Prostate gland (tissue), 2 donors: Measurements from ENCODE around the gene MRPS6.

Experiments
- POLR2A ChIP-seq: fragments of 450-650 bp; IDR thresholded peaks from one replicate; pipeline ENCODE4 v1.6.1; 2016; ENCODE audit warnings: antibody characterized with exemption, mild to moderate bottlenecking
- POLR2AphosphoS5 ChIP-seq: sonication (generic); formaldehyde crosslinking; IDR thresholded peaks from one replicate; pipeline ENCODE4 v1.6.1; 2017; ENCODE audit warnings: antibody characterized with exemption
- TF ChIP-seq, protein P1 (sequence below), 4 experiments: fragments of 200-600 bp in 2 of 4; fragments of 450-650 bp in 2 of 4; sonication (generic) in 2 of 4; IDR thresholded peaks; 1 replicate in 3 of 4; 2 replicates in 1 of 4; pipeline ENCODE4 v1.5.1; 2016 to 2019; ENCODE audit warnings: antibody characterized with exemption in 4 of 4, mild to moderate bottlenecking in 2 of 4, moderate library complexity in 2 of 4

- no peak for TF ChIP-seq POLR2A
- TF ChIP-seq, protein P1, sequence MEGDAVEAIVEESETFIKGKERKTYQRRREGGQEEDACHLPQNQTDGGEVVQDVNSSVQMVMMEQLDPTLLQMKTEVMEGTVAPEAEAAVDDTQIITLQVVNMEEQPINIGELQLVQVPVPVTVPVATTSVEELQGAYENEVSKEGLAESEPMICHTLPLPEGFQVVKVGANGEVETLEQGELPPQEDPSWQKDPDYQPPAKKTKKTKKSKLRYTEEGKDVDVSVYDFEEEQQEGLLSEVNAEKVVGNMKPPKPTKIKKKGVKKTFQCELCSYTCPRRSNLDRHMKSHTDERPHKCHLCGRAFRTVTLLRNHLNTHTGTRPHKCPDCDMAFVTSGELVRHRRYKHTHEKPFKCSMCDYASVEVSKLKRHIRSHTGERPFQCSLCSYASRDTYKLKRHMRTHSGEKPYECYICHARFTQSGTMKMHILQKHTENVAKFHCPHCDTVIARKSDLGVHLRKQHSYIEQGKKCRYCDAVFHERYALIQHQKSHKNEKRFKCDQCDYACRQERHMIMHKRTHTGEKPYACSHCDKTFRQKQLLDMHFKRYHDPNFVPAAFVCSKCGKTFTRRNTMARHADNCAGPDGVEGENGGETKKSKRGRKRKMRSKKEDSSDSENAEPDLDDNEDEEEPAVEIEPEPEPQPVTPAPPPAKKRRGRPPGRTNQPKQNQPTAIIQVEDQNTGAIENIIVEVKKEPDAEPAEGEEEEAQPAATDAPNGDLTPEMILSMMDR (IDR thresholded peaks at IDR 0.05): no peak
- no peak for TF ChIP-seq POLR2AphosphoS5
Measured at GRCh38 chr21:34133802-34134201, 60.4 kb downstream of the MRPS6 start.
